Measurements from ENCODE around the gene TNNC1. TPM values are rescaled to one million over a fixed set of nuclear protein-coding genes. Genes with fewer than 3 reads are reported as not detected.
A peak's percentile ranks its signal among the peaks of the same experiment; 100 is the strongest.

The TNNC1 gene
- total RNA-seq, 1 donor from 2014 or later, result 88.9 TPM

DNA sequence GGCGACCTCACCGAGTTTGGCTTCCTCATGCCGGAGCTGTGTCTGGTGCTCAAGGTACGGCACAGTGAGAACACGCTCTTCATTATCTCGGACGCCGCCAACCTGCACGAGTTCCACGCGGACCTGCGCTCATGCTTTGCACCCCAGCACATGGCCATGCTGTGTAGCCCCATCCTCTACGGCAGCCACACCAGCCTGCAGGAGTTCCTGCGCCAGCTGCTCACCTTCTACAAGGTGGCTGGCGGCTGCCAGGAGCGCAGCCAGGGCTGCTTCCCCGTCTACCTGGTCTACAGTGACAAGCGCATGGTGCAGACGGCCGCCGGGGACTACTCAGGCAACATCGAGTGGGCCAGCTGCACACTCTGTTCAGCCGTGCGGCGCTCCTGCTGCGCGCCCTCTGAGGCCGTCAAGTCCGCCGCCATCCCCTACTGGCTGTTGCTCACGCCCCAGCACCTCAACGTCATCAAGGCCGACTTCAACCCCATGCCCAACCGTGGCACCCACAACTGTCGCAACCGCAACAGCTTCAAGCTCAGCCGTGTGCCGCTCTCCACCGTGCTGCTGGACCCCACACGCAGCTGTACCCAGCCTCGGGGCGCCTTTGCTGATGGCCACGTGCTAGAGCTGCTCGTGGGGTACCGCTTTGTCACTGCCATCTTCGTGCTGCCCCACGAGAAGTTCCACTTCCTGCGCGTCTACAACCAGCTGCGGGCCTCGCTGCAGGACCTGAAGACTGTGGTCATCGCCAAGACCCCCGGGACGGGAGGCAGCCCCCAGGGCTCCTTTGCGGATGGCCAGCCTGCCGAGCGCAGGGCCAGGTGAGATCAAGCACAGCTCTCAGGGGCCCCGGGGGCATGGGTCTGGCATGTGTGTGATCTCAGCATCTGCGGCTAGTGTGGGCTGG is 34.2 kb upstream of the TNNC1 start:
- H3K27ac ChIP-seq, result no peak overlapping the region
- H3K4me1 ChIP-seq, result peaks cover 37% of the 10 kb centered on the region
- H3K36me3 ChIP-seq, result peaks cover 74% of the 10 kb centered on the region
- DNase-seq (no peak), ATAC-seq (no peak)
- H3K4me3 ChIP-seq, result no peak overlapping the region
- no peak for TF ChIP-seq CTCF (IDR thresholded peaks at IDR 0.05)
- intact Hi-C loops (cut with DNase I), result no loop called here
- H3K9me3 ChIP-seq, result no peaks in the 10 kb centered on the region
- no peaks in the 10 kb centered on the region for H3K27me3 ChIP-seq

DNA sequence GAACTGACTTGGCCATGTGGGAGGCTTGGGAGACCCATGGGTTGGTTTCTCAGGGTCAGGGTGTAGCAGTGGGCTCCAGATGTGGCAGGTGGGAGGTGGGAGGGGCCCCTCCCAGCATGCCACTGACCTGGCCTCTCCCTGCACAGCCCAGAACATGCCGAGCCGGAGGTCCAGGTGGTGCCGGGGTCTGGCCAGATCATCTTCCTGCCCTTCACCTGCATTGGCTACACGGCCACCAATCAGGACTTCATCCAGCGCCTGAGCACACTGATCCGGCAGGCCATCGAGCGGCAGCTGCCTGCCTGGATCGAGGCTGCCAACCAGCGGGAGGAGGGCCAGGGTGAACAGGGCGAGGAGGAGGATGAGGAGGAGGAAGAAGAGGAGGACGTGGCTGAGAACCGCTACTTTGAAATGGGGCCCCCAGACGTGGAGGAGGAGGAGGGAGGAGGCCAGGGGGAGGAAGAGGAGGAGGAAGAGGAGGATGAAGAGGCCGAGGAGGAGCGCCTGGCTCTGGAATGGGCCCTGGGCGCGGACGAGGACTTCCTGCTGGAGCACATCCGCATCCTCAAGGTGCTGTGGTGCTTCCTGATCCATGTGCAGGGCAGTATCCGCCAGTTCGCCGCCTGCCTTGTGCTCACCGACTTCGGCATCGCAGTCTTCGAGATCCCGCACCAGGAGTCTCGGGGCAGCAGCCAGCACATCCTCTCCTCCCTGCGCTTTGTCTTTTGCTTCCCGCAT is 33.4 kb upstream of the TNNC1 start:
- Histone ChIP-seq H3K4me3 (no peak overlapping the region), H3K27me3 (no peaks in the 10 kb centered on the region), H3K9me3 (no peaks in the 10 kb centered on the region), H3K27ac (no peak overlapping the region), H3K36me3 (peaks cover 74% of the 10 kb centered on the region), H3K4me1 (peaks cover 36% of the 10 kb centered on the region)
- intact Hi-C loops (cut with DNase I), result no loop called here
- DNase-seq (peak; percentile 61), ATAC-seq (no peak)
- TF ChIP-seq CTCF (IDR thresholded peaks at IDR 0.05), result no peak

GRCh38 chr3:52484680-52485461 is 31.0 kb upstream of the TNNC1 start:
- intact Hi-C loops (cut with DNase I), result no loop called here
- Histone ChIP-seq H3K4me1 (peaks cover 18% of the 10 kb centered on the region), H3K27me3 (no peaks in the 10 kb centered on the region), H3K4me3 (no peak overlapping the region), H3K9me3 (no peaks in the 10 kb centered on the region), H3K36me3 (peaks cover 75% of the 10 kb centered on the region), H3K27ac (peak overlapping the region; percentile 55)
- no peak for TF ChIP-seq CTCF (IDR thresholded peaks at IDR 0.05)
- no peak for ATAC-seq
- no peak for DNase-seq

DNA sequence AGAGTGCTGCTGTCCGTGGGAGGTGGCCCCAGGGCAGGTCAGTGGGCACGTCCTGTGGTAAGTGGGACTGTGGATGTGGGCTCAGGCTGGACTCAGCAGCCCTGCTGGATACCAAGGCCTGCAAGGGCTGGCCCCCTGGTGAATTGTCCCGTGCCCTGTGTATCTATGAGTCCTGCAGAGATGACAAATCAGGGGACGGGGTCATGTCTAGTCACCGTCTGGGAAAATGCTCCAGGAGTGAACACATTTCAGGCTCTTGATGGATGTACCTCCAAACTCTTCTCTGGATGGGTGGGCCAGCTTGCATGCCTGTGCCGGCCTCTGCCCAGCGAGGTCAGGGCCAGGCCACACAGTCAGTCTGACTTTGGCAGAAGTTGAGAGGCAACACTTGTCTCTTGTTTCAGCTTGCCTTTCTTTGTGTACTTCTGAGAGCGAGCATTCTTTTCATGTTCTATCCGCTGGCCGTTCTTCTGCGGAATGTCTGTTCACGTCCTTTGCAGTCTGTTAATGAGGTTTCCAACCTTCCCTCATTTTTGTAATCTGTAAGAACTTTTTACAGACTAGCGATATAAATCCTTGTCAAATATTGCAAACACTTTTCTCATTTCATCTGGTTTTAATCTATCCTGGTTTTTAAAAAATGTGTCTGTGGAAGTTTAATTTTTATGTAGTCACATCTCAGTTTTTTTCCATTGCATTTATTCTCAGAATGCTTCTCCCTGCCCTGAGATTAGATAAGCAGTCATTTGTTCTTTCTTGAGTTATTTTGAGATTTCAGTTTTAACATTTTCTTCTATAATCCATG is 29.9 kb upstream of the TNNC1 start:
- Histone ChIP-seq H3K4me3 (no peak overlapping the region), H3K4me1 (peaks cover 15% of the 10 kb centered on the region), H3K36me3 (peaks cover 75% of the 10 kb centered on the region), H3K9me3 (no peaks in the 10 kb centered on the region), H3K27ac (peak overlapping the region; percentile 4), H3K27me3 (no peaks in the 10 kb centered on the region)
- TF ChIP-seq CTCF (IDR thresholded peaks at IDR 0.05), result no peak
- DNase-seq, result peak; percentile 53
- peak; percentile 6 for ATAC-seq
- intact Hi-C loops (cut with DNase I), result no loop called here

GRCh38 chr3:52483081-52483480 is 29.2 kb upstream of the TNNC1 start:
- intact Hi-C loops (cut with DNase I), result no loop called here
- H3K4me1 ChIP-seq, result peaks cover 15% of the 10 kb centered on the region
- H3K4me3 ChIP-seq, result no peak overlapping the region
- no peaks in the 10 kb centered on the region for H3K9me3 ChIP-seq
- H3K27me3 ChIP-seq, result no peaks in the 10 kb centered on the region
- no peak for ATAC-seq
- TF ChIP-seq CTCF (IDR thresholded peaks at IDR 0.05), result no peak
- H3K27ac ChIP-seq, result peak overlapping the region; percentile 4
- peaks cover 75% of the 10 kb centered on the region for H3K36me3 ChIP-seq
- DNase-seq, result peak; percentile 54

All from upper lobe of right lung (tissue), 1 donor.